Measurements from ENCODE around the gene CRADD. TPM values are rescaled to one million over a fixed set of nuclear protein-coding genes. Genes with fewer than 3 reads are reported as not detected.

Gene CRADD
- total and polyA plus RNA-seq, 2 donors (not counting 3 experiments of a cell fraction or from before 2014, with no cell fraction given): 11.7 to 14.5 TPM

DNA sequence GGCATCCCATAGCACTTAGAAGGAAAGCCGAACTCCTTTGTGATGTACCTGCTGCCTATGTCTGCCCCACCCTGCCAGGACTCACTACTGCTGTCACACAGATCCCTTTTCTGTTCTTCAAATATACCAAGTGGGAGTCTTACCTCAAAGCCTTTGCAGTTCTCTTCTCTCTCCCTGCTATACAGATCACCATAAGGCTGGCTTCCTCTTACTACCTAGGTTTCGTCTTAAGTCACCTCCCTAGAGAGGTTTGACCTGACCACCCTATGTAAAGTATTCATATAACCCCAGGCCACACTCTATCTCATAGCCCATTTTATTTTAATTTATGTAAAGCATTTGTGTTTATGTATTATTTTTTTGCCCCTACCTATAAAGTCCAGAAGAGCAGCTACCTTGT is 117.6 kb downstream of the CRADD start:
- CTCF ChIA-PET: no interaction called here
- FAIRE-seq: no peak

DNA sequence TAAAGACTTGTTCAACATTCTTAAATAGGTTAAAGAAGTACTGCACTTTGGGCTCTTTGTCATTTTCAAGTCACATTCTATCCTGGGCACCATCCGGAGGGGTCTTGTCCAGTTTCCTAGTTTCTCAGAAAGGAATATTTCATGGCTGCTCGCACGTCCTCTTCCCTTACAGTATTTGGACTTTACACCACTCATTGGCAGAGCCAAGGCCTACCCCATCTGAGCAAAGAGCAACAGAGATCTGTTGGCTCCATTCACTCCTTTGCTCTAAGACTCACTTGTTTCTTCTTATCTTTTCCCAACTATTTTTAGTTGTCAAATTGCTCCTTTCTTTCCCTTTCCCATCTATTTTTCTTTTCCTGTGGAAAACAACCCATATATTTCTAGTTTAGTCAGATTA is 118.2 kb downstream of the CRADD start:
- TF ChIP-seq JUN (IDR thresholded peaks at IDR 0.05; ENCODE audit: borderline replicate concordance, insufficient read depth, insufficient read length, low read depth): no peak
- TF ChIP-seq, protein P1, sequence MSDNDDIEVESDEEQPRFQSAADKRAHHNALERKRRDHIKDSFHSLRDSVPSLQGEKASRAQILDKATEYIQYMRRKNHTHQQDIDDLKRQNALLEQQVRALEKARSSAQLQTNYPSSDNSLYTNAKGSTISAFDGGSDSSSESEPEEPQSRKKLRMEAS (IDR thresholded peaks at IDR 0.05; ENCODE audit: insufficient read depth, insufficient read length): no peak
- TF ChIP-seq FOS (IDR thresholded peaks at IDR 0.05; ENCODE audit: borderline replicate concordance, insufficient read depth, low read length): no peak
- no peak for TF ChIP-seq MYC (IDR thresholded peaks at IDR 0.05; ENCODE audit: low read depth, low read length)
- no peak for TF ChIP-seq POLR2AphosphoS5 (IDR thresholded peaks at IDR 0.05; ENCODE audit: insufficient read depth, low read depth, low read length)
- no peak for TF ChIP-seq POLR2A (IDR thresholded peaks at IDR 0.05; ENCODE audit: low read depth, low read length)
- no peak for TF ChIP-seq GATA2 (IDR thresholded peaks at IDR 0.05; ENCODE audit: insufficient read depth, insufficient read length, low read depth, low read length)
- TF ChIP-seq, protein P2, sequence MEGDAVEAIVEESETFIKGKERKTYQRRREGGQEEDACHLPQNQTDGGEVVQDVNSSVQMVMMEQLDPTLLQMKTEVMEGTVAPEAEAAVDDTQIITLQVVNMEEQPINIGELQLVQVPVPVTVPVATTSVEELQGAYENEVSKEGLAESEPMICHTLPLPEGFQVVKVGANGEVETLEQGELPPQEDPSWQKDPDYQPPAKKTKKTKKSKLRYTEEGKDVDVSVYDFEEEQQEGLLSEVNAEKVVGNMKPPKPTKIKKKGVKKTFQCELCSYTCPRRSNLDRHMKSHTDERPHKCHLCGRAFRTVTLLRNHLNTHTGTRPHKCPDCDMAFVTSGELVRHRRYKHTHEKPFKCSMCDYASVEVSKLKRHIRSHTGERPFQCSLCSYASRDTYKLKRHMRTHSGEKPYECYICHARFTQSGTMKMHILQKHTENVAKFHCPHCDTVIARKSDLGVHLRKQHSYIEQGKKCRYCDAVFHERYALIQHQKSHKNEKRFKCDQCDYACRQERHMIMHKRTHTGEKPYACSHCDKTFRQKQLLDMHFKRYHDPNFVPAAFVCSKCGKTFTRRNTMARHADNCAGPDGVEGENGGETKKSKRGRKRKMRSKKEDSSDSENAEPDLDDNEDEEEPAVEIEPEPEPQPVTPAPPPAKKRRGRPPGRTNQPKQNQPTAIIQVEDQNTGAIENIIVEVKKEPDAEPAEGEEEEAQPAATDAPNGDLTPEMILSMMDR (IDR thresholded peaks at IDR 0.05; ENCODE audit: extremely low read depth in 1 of 2, insufficient read depth in 1 of 2, low read depth in 1 of 2, low read length in 2 of 2): no peak
- TF ChIP-seq EZH2 (IDR thresholded peaks at IDR 0.05; ENCODE audit: borderline replicate concordance, low read depth, low read length, severe bottlenecking): no peak

More for the DNA sequence above, 117.6 kb downstream of the CRADD start:
- Histone ChIP-seq H4K20me1 (replicated peaks; ENCODE audit: control insufficient read depth, extremely low read depth, insufficient read depth, low read length) (no peaks in the 10 kb centered on the region), H3K9ac (replicated peaks; ENCODE audit: extremely low read depth, insufficient read depth, low read length) (no peak overlapping the region), H3K4me1 (ENCODE audit: control insufficient read depth, extremely low read depth, insufficient read depth, low read length) (peaks cover 11% of the 10 kb centered on the region), H3K4me3 (replicated peaks in 1 of 3; ENCODE audit: insufficient read depth in 1 of 3, low read depth in 1 of 3, low read length in 3 of 3) (no peak overlapping the region), H3K9me1 (replicated peaks; ENCODE audit: control insufficient read depth, extremely low read depth, insufficient read depth, low read length) (no peaks in the 10 kb centered on the region), H3K27me3 (ENCODE audit: control insufficient read depth in 2 of 2, insufficient read depth in 2 of 2, low read length in 2 of 2) (no peaks in the 10 kb centered on the region), H3K27ac (ENCODE audit: insufficient read depth, low read depth, low read length) (no peak overlapping the region), H3K36me3 (ENCODE audit: control insufficient read depth in 2 of 2, extremely low read depth in 1 of 2, insufficient read depth in 2 of 2, low read length in 2 of 2) (no peaks in the 10 kb centered on the region), H2AFZ (ENCODE audit: low read depth, low read length) (no peak overlapping the region), H3K79me2 (ENCODE audit: control insufficient read depth, insufficient read depth, low read length) (no peaks in the 10 kb centered on the region), H3K9me3 (replicated peaks; ENCODE audit: control insufficient read depth, insufficient read depth, low read length) (no peaks in the 10 kb centered on the region), H3K4me2 (ENCODE audit: insufficient read depth, low read length) (no peak overlapping the region)
- dilution Hi-C loops (cut with MboI; ENCODE audit: extremely low pct_ligation_motif_present, low sequenced_read_pairs): no loop called here
- POLR2A ChIA-PET: no interaction called here
- no peak for DNase-seq (ENCODE audit: low read depth, low spot score)
- TF ChIP-seq FOS (IDR thresholded peaks at IDR 0.05; ENCODE audit: borderline replicate concordance, insufficient read depth, low read length): no peak
- TF ChIP-seq, protein P2 (IDR thresholded peaks at IDR 0.05; ENCODE audit: extremely low read depth in 1 of 2, insufficient read depth in 1 of 2, low read depth in 1 of 2, low read length in 2 of 2): no peak
- TF ChIP-seq POLR2AphosphoS5 (IDR thresholded peaks at IDR 0.05; ENCODE audit: insufficient read depth, low read depth, low read length): no peak
- intact Hi-C loops (cut with micrococcal nuclease): no loop called here
- no TSS peak for BruUV-seq (replicated peaks)

More for the DNA sequence above, 118.2 kb downstream of the CRADD start:
- Histone ChIP-seq H3K4me2 (ENCODE audit: insufficient read depth, low read length) (no peak overlapping the region), H3K27me3 (ENCODE audit: control insufficient read depth in 2 of 2, insufficient read depth in 2 of 2, low read length in 2 of 2) (no peaks in the 10 kb centered on the region), H3K9ac (replicated peaks; ENCODE audit: extremely low read depth, insufficient read depth, low read length) (no peak overlapping the region), H3K36me3 (ENCODE audit: control insufficient read depth in 2 of 2, extremely low read depth in 1 of 2, insufficient read depth in 2 of 2, low read length in 2 of 2) (no peaks in the 10 kb centered on the region), H3K4me3 (replicated peaks in 1 of 3; ENCODE audit: insufficient read depth in 1 of 3, low read depth in 1 of 3, low read length in 3 of 3) (no peak overlapping the region), H3K79me2 (ENCODE audit: control insufficient read depth, insufficient read depth, low read length) (no peaks in the 10 kb centered on the region), H2AFZ (ENCODE audit: low read depth, low read length) (no peak overlapping the region), H3K27ac (ENCODE audit: insufficient read depth, low read depth, low read length) (no peak overlapping the region), H4K20me1 (replicated peaks; ENCODE audit: control insufficient read depth, extremely low read depth, insufficient read depth, low read length) (no peaks in the 10 kb centered on the region), H3K4me1 (ENCODE audit: control insufficient read depth, extremely low read depth, insufficient read depth, low read length) (peaks cover 11% of the 10 kb centered on the region), H3K9me3 (replicated peaks; ENCODE audit: control insufficient read depth, insufficient read depth, low read length) (no peaks in the 10 kb centered on the region), H3K9me1 (replicated peaks; ENCODE audit: control insufficient read depth, extremely low read depth, insufficient read depth, low read length) (no peaks in the 10 kb centered on the region)
- intact Hi-C loops (cut with micrococcal nuclease) (no loop called here), dilution Hi-C loops (cut with MboI; ENCODE audit: extremely low pct_ligation_motif_present, low sequenced_read_pairs) (no loop called here)
- ChIA-PET POLR2A (no interaction called here), CTCF (interaction anchor here (0.7 to 1.6 kb wide), 2 partner anchors 11 to 319 kb away, joined by 3 to 4 read pairs; no protein-coding TSS in a partner anchor)
- BruUV-seq (replicated peaks): no TSS peak
- DNase-seq (ENCODE audit: low read depth, low spot score) (no peak), FAIRE-seq (no peak)
